NCI-H146 treated with DMSO at 0.1 percent for 48 hours (cell line): ENCODE measurements around the gene TDRD9.

Experiments
- DNase-seq: peaks from one replicate; lab custom pipeline; 2025; ENCODE audit not compliant: unreplicated experiment; lab: John Stamatoyannopoulos, UW

TDRD9 gene

GRCh38 chr14:103984196-103984595, 55.9 kb downstream of the TDRD9 start:
- no peak for DNase-seq

GRCh38 chr14:103989034-103989433, 60.8 kb downstream of the TDRD9 start:
- DNase-seq: no peak

- DNase-seq: no peak
Observed at GRCh38 chr14:103989964-103990363, 61.7 kb downstream of the TDRD9 start.

- DNase-seq: no peak
Observed at GRCh38 chr14:103994535-103995184, 66.4 kb downstream of the TDRD9 start.

GRCh38 chr14:103995876-103996275, 67.6 kb downstream of the TDRD9 start:
- DNase-seq: no peak

GRCh38 chr14:103997391-103997790, 69.1 kb downstream of the TDRD9 start:
- no peak for DNase-seq

GRCh38 chr14:103998027-103998426, 69.8 kb downstream of the TDRD9 start:
- no peak for DNase-seq

- no peak for DNase-seq
Observed at GRCh38 chr14:103999795-104000440, 71.7 kb downstream of the TDRD9 start.

- DNase-seq: no peak
Observed at GRCh38 chr14:104001003-104001402, 72.7 kb downstream of the TDRD9 start.

GRCh38 chr14:104003616-104004015, 75.4 kb downstream of the TDRD9 start:
- DNase-seq: no peak

- no peak for DNase-seq
Observed at GRCh38 chr14:104004849-104005248, 76.6 kb downstream of the TDRD9 start.

GRCh38 chr14:104005489-104005888, 77.2 kb downstream of the TDRD9 start:
- DNase-seq: no peak

GRCh38 chr14:104007121-104007520, 78.9 kb downstream of the TDRD9 start:
- DNase-seq: no peak

GRCh38 chr14:104009297-104009696, 81.0 kb downstream of the TDRD9 start:
- no peak for DNase-seq

GRCh38 chr14:104011824-104012517, 83.7 kb downstream of the TDRD9 start:
- no peak for DNase-seq

GRCh38 chr14:104014764-104015163, 86.5 kb downstream of the TDRD9 start:
- no peak for DNase-seq

GRCh38 chr14:104016873-104017650, 88.8 kb downstream of the TDRD9 start:
- no peak for DNase-seq

- DNase-seq: no peak
Observed at GRCh38 chr14:104019029-104019428, 90.8 kb downstream of the TDRD9 start.

- DNase-seq: no peak
Observed at GRCh38 chr14:104019806-104020205, 91.5 kb downstream of the TDRD9 start.

- no peak for DNase-seq
Observed at GRCh38 chr14:104020471-104020870, 92.2 kb downstream of the TDRD9 start.

- DNase-seq: no peak
Observed at GRCh38 chr14:104023325-104024055, 95.2 kb downstream of the TDRD9 start.
